Measurements from ENCODE around the gene DPP7. TPM values are rescaled to one million over a fixed set of nuclear protein-coding genes. Genes with fewer than 3 reads are reported as not detected.

Gene DPP7
- total and polyA plus RNA-seq, 12 donors: 91.4 to 677 (median 125) TPM

DNA sequence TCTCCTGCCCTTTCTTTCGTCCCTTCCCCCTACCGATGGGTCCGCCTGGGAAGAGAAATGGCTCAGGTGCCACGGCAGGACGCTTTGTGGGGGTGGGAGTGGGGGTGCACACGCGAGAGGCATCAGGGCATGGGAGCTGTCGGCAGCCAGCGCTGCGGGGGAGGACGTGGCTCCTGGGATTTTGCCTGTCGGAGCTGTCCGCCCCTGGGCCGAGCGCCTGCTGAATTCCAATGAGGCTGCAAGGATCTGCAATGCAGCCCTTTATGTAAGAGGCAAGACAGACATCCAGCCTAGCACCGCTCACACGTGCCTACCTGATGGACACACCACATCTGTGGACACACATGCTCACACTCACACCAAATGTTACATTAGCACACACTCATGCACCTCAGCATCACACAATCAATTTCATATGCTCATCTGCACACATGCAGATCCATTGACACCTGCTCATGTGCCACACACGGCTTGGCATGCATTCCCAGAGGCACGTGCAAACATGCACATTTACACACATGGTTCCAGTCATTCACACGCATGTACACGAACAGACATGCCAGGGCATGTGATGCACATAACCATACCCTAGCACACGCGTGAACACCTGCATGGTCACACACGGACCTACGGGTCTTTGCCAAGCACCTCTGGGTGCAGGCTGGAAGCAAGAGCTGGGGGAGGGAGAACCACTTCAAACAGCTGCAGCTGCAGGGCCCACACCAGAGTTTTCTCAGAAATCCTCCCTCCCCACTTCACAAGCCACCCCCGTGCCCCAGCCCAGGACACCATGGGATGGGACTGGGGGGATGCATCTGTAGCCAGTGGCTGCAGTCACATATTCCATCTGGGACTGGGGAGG is 25.8 kb upstream of the DPP7 start:
- Histone ChIP-seq H3K4me3 (no peak overlapping the region), H3K36me3 (no peaks in the 10 kb centered on the region), H3K27me3 (peaks cover 52 to 91% (median 85%) of the 10 kb centered on the region in 7 donors), H3K9me3 (no peaks in the 10 kb centered on the region), H3K4me1 (peaks cover 0 to 7% (median 5%) of the 10 kb centered on the region in 9 donors), H3K27ac (no peak overlapping the region)
- TF ChIP-seq, protein P1, sequence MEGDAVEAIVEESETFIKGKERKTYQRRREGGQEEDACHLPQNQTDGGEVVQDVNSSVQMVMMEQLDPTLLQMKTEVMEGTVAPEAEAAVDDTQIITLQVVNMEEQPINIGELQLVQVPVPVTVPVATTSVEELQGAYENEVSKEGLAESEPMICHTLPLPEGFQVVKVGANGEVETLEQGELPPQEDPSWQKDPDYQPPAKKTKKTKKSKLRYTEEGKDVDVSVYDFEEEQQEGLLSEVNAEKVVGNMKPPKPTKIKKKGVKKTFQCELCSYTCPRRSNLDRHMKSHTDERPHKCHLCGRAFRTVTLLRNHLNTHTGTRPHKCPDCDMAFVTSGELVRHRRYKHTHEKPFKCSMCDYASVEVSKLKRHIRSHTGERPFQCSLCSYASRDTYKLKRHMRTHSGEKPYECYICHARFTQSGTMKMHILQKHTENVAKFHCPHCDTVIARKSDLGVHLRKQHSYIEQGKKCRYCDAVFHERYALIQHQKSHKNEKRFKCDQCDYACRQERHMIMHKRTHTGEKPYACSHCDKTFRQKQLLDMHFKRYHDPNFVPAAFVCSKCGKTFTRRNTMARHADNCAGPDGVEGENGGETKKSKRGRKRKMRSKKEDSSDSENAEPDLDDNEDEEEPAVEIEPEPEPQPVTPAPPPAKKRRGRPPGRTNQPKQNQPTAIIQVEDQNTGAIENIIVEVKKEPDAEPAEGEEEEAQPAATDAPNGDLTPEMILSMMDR (IDR thresholded peaks at IDR 0.05): no peak
- intact Hi-C loops (cut with DNase I): loop anchor here in 1 of 10 donors (5.0 kb wide), 1 partner anchor 37 kb away; no protein-coding TSS in a partner anchor
- no peak for ATAC-seq
- 52 to 53% methylated on average over 26 of the region's 26 CpGs for WGBS, 2 donors
- DNase-seq: no peak

GRCh38 chr9:137139468-137140150 is 25.1 kb upstream of the DPP7 start:
- H3K4me1 ChIP-seq: peaks cover 0 to 7% (median 5%) of the 10 kb centered on the region in 9 donors
- intact Hi-C loops (cut with DNase I): loop anchor here in 4 of 10 donors (5.0 to 10.0 kb wide), 3 partner anchors 33 to 45 kb away; partner anchors contain the start of genes ANAPC2 (in 2 of the 4), SSNA1 (in 2 of the 4), LRRC26 (in 1 of the 4) and TMEM210 (in 1 of the 4)
- ATAC-seq (peak in 1 of 8 donors; percentile 12), DNase-seq (no peak)
- TF ChIP-seq, protein P1 (IDR thresholded peaks at IDR 0.05): no peak
- peaks cover 52 to 98% (median 91%) of the 10 kb centered on the region in 7 donors for H3K27me3 ChIP-seq
- H3K27ac ChIP-seq: no peak overlapping the region
- H3K9me3 ChIP-seq: no peaks in the 10 kb centered on the region
- H3K36me3 ChIP-seq: no peaks in the 10 kb centered on the region
- WGBS, 2 donors: 30 to 31% methylated on average over 37 of the region's 37 CpGs
- no peak overlapping the region for H3K4me3 ChIP-seq

- Histone ChIP-seq H3K27me3 (peaks cover 52 to 99% (median 95%) of the 10 kb centered on the region in 7 donors), H3K4me1 (peaks cover 0 to 7% (median 5%) of the 10 kb centered on the region in 9 donors), H3K36me3 (no peaks in the 10 kb centered on the region), H3K27ac (no peak within 1 kb of the TSS), H3K9me3 (no peaks in the 10 kb centered on the region), H3K4me3 (peak within 1 kb of the TSS in 3 of 10 donors; percentile 12 to 24 (median 14))
- TF ChIP-seq, protein P1 (IDR thresholded peaks at IDR 0.05): no peak
- intact Hi-C loops (cut with DNase I): loop anchor here in 3 of 10 donors (5.0 to 10.0 kb wide), 2 partner anchors 33 to 46 kb away; partner anchors contain the start of genes ANAPC2 (in 2 of the 3), SSNA1 (in 2 of the 3), LRRC26 (in 1 of the 3) and TMEM210 (in 1 of the 3)
- WGBS, 2 donors: 4 to 6% methylated on average over 87 to 104 of the region's 104 CpGs
- ATAC-seq: peak; percentile 45 to 87 (median 67)
- DNase-seq: no peak
Observed at GRCh38 chr9:137138722-137139467, 24.4 kb upstream of the DPP7 start, which contains the start of gene GRIN1. TSS of gene GRIN1 (plus strand) at chr9:137139154. CDS start at chr9:137139487, 333 bp downstream.

Measured in heart right ventricle (tissue), 16 donors.